ENCODE data around the gene ZNF536. TPM values are rescaled to one million over a fixed set of nuclear protein-coding genes. Genes with fewer than 3 reads are reported as not detected.

ZNF536 gene
- total and polyA plus RNA-seq, 9 of the 15 experiments (the other 6 are each of a cell fraction or from before 2014, with no cell fraction given) = not detected

- Histone ChIP-seq H3K9me1 (ENCODE audit: control insufficient read depth, insufficient read depth, low read length) (no peaks in the 10 kb centered on the region), H3K27ac (ENCODE audit: extremely low read depth, low read depth, low read length) (no peak overlapping the region), H3K79me2 (ENCODE audit: control insufficient read depth, insufficient read depth, low read length) (no peaks in the 10 kb centered on the region), H3K4me2 (ENCODE audit: insufficient read depth, low read length) (no peak overlapping the region), H2AFZ (ENCODE audit: low read depth, low read length) (no peak overlapping the region), H3K36me3 (ENCODE audit: control insufficient read depth, insufficient read depth, low read length) (no peaks in the 10 kb centered on the region), H3K9ac (ENCODE audit: insufficient read depth in 1 of 2, low read depth in 2 of 2, low read length in 2 of 2) (no peak overlapping the region), H3K4me3 (no peak overlapping the region), H3K4me1 (replicated peaks in 1 of 2; ENCODE audit: control insufficient read depth in 2 of 2, insufficient read depth in 2 of 2, low read length in 2 of 2) (no peaks in the 10 kb centered on the region), H3K9me3 (replicated peaks; ENCODE audit: control insufficient read depth, insufficient read depth, low read depth, low read length) (no peaks in the 10 kb centered on the region), H4K20me1 (replicated peaks; ENCODE audit: control insufficient read depth, insufficient read depth, low read length) (no peaks in the 10 kb centered on the region), H3K27me3 (ENCODE audit: control insufficient read depth in 2 of 2, insufficient read depth in 2 of 2, low read length in 2 of 2) (peaks cover 0 to 8% of the 10 kb centered on the region in 2 experiments; a peak in 1 of 5 replicates)
- CTCF ChIA-PET (ENCODE audit: low intra/inter-chr PET ratio) = no interaction called here
- POLR2A ChIA-PET = no interaction called here
- BruUV-seq (replicated peaks) = no TSS peak
- DNase-seq (ENCODE audit: extremely low read depth in 1 of 4, low spot score in 3 of 4) (no peak), FAIRE-seq (no peak), ATAC-seq (no peak)
- 0% methylated on average over 2 of the region's 2 CpGs for WGBS (ENCODE audit: insufficient coverage, low coverage, missing lambda C conversion rate)
- in situ Hi-C loops (cut with MboI) (no loop called here), intact Hi-C loops (cut with micrococcal nuclease) (no loop called here)
- TF ChIP-seq ZC3H4 (CRISPR knock-in tag; IDR thresholded peaks at IDR 0.05; ENCODE audit: borderline replicate concordance) (no peak), PHF21A (IDR thresholded peaks at IDR 0.05; ENCODE audit: borderline replicate concordance, low read depth) (no peak), JUN (IDR thresholded peaks at IDR 0.05; ENCODE audit: borderline replicate concordance, low read depth, low read length) (no peak), JUN (CRISPR knock-in tag; IDR thresholded peaks at IDR 0.05; ENCODE audit: borderline replicate concordance) (no peak), KLF13 (tag; IDR thresholded peaks at IDR 0.05; ENCODE audit: borderline replicate concordance, low read depth) (no peak), SIRT6 (IDR thresholded peaks at IDR 0.05; ENCODE audit: low read depth, low read length) (no peak), TOE1 (IDR thresholded peaks at IDR 0.05; ENCODE audit: borderline replicate concordance) (no peak), TOE1 (CRISPR knock-in tag; IDR thresholded peaks at IDR 0.05; ENCODE audit: borderline replicate concordance, low read depth) (no peak), SREBF1 (IDR thresholded peaks at IDR 0.05; ENCODE audit: borderline replicate concordance, low read depth, low read length) (no peak), POLR2AphosphoS5 (IDR thresholded peaks at IDR 0.05; ENCODE audit: control insufficient read depth, insufficient read depth, low read depth, low read length) (no peak), POLR3G (IDR thresholded peaks at IDR 0.05; ENCODE audit: extremely low read depth, insufficient read length, insufficient replicate concordance) (no peak), CHD1 (IDR thresholded peaks at IDR 0.05; ENCODE audit: low read length) (no peak), KLF10 (CRISPR knock-in tag; IDR thresholded peaks at IDR 0.05) (no peak), THRAP3 (IDR thresholded peaks at IDR 0.05; ENCODE audit: borderline replicate concordance) (no peak), CBX2 (IDR thresholded peaks at IDR 0.05; ENCODE audit: insufficient read depth, low read length, poor library complexity, severe bottlenecking) (no peak), KHSRP (IDR thresholded peaks at IDR 0.05) (no peak), DDX20 (tag; IDR thresholded peaks at IDR 0.05; ENCODE audit: low read depth) (no peak), DLX4 (CRISPR knock-in tag; IDR thresholded peaks at IDR 0.05) (no peak), FUS (optimal IDR thresholded peaks at IDR 0.05; ENCODE audit: low read depth, low read length) (no peak), SRSF3 (IDR thresholded peaks at IDR 0.05; ENCODE audit: insufficient read depth, low read length) (no peak)
These were observed 104.8 kb downstream of the ZNF536 start for GRCh38 chr19:30476997-30477396.
